Myocyte (in vitro differentiated cells): ENCODE data around the gene SPI1. TPM values are rescaled to one million over a fixed set of nuclear protein-coding genes. Genes with fewer than 3 reads are reported as not detected.

Experiments used
- DNase-seq: peaks from one replicate; pipeline ENCODE4 v3.0.0-alpha.2; 2012; ENCODE audit warnings: low read depth
- total RNA-seq: library from RNA; depleted of rRNA; stranded (reverse); fragments of >200 nt; gene quantifications from 2 replicates; pipeline ENCODE4 v1.2.3, GENCODE V29; 2014

The SPI1 gene
- total RNA-seq, 1 donor from 2014 or later: not detected

- DNase-seq: no peak
Measured at GRCh38 chr11:47389577-47390421, 11.5 kb upstream of the SPI1 start.

- no peak for DNase-seq
Measured at GRCh38 chr11:47388697-47389576, 10.6 kb upstream of the SPI1 start.

GRCh38 chr11:47387944-47388696 lies 9.8 kb upstream of the SPI1 start:
- DNase-seq: no peak

DNA sequence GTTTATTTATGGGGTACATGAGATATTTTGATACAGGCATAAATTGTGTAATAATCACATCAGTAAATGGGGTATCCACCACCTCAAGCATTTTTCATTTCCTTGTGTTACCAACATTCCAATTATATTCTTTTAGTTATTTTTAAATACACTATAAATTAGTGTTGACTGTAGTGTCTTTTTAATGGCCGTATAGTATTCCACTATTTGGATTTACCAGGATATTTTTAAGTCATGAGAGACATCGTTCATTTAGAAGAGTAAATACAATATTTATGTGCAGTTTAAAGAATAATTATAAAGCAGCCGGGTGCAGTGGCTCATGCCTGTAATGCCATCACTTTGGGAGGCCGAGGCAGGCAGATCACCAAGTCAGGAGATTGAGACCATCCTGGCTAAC lies 6.2 kb upstream of the SPI1 start:
- no peak for DNase-seq

DNA sequence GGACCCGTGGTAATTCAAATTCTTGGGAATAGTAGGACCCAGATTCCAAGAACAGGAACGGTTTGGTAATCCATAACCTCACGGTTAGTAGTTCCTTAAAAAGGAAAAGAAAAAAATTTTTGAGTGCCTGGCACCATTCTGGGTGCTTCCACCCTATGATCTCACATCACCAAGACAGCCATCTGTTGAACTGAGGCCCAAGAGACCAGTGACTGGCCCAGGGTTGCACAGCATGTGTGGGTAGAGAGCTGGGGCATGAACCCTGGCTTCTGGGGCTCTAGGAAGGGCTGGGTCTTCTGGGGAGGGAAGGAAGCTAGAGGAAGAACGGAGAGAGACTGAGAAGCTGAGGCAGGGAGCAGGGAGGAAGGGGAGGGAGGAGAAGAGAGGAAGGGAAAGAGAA lies 4.7 kb upstream of the SPI1 start:
- no peak for DNase-seq

DNA sequence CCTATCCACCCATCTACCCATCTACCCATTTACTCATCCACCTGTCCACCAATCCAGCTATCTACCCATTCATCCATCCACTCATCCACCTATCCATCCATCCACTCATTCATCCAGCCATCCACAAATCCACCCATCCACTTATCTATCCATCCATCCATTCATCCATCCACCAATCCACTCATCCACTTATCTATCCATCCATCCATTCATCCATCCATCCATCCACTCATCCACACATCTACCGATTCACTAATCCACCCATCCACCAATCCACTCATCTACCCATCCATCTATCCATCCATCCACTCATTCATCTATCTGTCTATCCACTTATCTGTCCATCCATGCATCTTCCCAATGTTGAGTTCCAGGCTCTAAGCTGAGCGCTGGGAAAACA lies 1.7 kb upstream of the SPI1 start:
- no peak for DNase-seq

- DNase-seq: no peak
Measured at GRCh38 chr11:47379317-47379716, 970 bp upstream of the SPI1 start.

DNA sequence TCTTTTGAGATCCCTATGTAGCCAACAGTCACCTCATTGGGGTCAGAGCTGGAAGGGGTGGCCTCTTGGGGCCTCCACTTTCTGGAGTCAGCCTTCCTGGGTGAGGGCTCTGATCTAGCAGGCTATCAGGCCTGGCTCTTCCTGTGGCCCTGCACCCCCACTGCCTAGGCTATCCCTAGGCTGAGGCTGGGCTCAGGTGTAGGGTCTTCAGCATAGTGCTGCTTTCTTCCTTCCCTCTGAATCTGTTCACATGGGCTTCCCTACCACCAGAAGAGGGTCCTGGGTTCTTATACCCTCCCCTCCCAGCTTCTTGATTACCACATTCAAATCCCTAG lies 456 bp upstream of the SPI1 start:
- no peak for DNase-seq

DNA sequence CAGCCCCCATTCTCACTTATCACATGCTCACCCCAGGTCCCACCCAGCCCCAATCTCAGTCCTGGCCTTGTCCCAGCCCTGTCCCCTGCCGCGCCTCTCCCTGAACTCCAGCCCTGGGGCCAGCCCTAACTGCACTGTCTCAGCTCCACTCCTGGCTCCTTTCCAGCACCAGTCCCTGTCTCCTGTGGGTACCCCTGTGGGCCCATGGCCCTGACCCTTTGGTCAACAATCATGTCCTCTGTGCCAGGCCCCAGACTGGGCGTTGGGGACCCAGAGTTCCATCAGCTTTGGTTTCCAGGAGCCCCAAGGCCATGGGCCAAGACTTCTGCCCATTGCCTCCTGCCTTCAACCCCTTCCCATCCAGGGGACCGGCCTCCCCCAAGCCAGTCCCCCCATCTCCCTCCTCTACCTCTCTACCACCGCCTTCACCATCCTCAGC lies 757 bp downstream of the SPI1 start:
- no peak for DNase-seq

DNA sequence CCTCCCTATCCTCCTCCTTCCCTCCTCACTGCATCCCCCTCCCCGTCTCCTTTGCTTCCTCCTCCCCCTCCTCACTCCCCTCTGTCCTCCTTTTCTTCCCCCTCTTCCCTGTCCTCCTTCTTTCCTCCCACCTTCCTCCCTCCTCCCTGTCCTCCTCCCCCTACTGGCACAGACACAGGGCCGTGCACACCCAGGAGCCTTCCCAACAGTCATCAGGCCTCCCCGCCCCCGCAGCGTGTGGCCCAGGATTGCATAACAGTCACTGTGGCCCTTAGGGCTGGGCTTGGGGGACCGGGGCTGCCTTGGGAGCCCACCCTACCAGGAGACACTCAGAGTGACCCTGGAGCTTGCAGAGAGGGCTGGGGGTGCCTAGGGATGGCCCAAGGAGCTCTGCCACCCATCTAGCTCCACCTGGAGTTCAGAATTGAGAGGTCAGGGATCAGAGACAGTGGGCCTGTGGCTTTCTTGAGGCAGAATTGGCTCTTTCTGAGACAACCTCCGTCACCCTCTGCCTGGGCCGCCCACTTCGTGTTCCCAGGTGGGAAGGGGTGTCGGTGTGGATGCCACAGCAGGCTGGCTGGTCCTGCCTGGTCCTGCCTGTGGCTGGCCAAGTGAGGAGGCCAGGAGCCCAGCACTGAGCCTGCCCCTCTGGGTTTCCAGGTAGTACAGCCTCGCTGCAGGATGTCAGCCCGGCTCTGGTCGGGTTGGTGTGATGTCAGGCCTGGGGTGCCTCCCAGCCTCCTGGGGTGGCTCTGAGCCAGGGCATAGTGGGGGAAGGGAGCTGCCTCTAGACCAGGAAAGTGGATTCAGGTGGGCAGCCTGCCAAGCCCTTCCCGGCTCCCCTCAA lies 1.6 kb downstream of the SPI1 start:
- no peak for DNase-seq

GRCh38 chr11:47376107-47376524 lies 2.2 kb downstream of the SPI1 start:
- no peak for DNase-seq

DNA sequence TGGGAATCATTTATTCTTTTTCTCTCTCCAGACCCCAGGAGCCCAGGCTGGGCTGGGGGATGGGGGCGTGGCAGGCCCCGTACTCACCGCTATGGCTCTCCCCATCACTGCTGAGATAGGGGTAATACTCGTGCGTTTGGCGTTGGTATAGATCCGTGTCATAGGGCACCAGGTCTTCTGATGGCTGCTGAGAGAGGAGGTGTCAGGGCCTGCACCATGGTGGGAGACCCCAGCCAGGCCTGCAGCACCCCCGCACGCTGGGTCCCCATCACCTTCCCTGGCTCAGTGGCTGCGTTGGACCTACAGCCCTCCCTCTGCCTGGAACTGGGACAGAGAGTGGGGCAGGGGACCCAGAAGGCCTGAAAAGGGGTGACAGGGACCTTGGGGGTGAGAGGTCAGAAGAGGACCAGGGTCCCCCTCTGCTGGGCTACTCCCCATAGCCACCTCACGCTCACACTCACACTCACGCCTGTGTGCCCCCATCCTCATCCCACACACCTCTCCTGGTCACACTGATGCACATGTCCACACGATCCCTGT lies 2.7 kb downstream of the SPI1 start:
- DNase-seq: no peak

DNA sequence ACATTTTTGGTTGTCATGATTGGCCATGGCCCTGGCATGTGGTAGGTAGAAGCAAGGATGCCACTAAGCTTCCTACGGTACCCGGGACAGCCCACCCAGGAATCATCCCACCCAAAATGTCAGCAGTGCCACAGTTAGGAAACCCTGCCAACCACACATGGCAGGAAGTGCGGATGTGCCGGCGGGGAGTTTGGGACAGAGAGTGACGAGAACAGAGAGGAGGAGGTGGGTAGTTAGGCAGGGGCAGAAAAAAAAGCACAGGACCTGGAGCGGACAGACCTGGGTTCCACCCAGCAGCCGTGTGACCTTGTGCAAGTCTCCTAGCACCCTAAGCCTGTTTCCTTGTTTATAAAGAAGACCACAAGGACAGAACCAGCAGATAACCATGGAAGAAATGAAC lies 3.3 kb downstream of the SPI1 start:
- no peak for DNase-seq

DNA sequence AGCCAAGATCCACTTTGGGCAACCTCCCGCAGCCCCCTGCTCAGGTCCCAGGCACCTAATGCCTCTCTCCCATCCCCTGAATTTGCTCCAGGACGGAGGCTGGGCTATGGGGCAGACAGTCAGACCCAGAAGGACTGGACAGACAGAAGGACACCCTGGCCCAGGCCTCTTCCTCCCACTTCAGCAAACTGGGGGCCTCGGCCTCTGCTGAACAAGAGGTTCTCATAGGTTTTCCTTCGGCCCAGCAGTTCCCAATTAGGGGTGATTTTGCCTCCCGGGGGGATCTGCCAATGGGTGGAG lies 3.7 kb downstream of the SPI1 start:
- DNase-seq: no peak

DNA sequence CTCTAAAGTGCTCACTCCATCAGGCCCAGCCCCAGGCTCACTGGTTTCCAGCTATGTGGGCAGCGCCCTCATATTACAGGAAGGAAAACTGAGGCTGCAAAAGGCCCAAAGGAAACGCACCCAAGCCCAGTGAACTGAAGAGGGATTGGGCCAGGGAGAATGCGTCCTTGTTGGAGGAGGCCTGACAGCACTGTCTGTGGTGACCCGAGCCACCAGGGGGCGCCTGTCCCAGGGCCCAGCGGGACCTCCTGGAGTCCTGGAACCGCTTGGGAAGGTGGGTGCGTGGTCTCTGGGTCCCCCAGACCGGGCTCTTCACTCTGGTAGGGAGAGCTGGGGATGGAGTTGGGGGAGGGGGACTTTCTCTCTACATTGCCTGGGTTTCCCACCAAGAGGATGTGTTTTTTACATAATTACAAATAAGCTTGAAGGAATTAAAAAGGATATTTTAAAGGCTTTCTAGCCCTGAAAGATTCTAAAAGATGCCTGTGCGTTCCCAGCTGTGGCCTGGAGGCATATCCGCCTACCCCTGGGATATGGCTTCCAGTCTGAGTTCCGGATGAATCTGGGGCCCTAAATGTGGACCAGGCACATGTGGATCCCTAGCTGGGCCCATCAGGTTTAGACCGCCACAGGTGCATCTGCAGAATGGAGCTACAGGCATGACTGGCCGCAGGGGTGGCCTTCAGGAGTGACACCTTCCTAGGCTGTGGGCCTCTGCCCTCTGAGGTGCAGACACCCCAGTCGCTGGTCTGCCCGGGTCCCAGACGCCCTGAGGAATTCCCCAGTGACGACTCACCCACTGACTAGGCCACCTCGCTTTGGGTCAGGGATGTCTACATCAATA lies 4.2 kb downstream of the SPI1 start:
- DNase-seq: peak; percentile 79

DNA sequence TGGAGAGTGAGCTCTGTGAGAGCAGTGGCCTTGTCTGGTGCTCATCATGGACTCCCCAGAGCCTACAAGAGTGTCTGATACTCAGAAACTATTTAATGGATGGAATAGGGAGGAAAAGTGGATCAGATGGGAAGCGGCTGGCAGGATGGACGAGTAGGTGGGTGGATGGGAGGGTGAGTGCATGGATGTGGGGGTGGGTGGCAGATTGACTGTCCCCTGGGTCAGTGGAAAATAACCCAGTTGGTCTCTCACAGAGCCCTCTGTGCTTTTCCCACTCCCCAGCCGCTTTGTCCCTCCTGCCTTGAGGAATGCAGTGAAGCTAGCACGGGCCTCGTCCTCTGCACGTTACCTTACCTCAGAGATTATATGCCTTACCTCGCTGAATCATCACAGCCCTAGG lies 5.9 kb downstream of the SPI1 start:
- no peak for DNase-seq

- no peak for DNase-seq
Measured at GRCh38 chr11:47369676-47370075, 8.7 kb downstream of the SPI1 start.

DNA sequence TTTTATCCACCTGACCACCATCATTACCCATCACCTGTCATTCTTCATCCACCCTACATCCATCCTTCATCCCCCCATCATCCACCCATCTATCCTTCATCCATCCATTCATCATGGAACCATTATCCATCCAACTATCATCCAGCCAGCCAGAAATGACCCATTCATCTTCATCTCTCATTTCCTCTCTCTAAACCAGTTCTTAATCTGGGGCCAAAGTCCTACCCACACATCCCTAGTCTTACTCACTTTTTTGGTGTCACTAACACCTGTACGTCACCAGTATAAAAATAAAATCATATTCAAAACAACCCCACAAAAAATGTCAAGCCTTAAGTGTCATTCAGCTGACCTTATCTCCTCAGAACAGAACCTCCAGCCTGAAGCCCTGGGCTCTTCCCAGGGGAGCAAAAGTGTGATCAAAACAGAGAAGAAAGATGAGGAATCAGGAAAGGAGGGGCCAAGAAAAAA lies 12.3 kb downstream of the SPI1 start:
- DNase-seq: no peak

- no peak for DNase-seq
Measured at GRCh38 chr11:47361419-47361818, 16.9 kb downstream of the SPI1 start.

GRCh38 chr11:47360341-47360740 lies 18.0 kb downstream of the SPI1 start:
- DNase-seq: no peak
